Measurements from ENCODE around the gene BEST1.

DNA sequence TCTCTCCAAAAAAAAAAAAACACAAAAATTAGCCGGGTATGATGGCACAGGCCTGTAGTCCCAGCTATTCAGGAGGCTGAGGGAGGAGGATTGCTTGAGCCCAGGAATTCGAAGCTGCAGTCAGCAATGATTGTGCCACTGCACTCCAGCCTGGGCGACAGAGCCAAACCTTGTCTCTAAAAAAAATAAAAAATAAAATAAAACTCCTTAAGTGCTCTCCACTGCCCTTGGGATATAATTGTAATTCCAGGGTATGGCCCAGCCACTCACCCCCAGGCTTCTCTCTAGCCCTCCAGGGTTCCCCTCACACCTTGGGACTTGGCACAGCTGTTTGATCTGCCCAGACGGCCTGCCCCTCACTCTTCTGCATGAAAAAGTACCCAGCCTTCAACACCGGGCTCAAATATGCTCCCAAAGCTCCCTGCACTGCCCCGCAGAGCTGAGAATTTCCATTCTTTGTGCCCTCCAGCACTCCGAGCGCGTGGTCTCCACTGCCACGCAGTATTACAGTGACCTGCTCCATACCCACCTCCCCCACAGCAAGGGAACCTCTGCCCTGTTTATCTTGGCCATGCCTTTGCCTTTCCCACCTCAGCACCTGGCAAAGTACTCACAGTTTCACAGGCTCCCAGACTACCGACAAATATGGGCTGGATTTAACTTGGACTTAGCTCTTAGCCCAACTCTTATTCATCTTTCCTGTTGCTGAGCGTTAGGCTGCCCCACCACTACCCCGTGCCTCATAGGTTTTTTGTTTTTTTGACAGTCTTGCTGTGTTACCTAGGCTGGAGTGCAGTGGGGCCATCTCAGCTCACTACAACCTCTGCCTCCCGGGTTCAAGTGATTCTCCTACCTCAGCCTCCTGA is 24.8 kb downstream of the BEST1 start:
- TF ChIP-seq, protein P1, sequence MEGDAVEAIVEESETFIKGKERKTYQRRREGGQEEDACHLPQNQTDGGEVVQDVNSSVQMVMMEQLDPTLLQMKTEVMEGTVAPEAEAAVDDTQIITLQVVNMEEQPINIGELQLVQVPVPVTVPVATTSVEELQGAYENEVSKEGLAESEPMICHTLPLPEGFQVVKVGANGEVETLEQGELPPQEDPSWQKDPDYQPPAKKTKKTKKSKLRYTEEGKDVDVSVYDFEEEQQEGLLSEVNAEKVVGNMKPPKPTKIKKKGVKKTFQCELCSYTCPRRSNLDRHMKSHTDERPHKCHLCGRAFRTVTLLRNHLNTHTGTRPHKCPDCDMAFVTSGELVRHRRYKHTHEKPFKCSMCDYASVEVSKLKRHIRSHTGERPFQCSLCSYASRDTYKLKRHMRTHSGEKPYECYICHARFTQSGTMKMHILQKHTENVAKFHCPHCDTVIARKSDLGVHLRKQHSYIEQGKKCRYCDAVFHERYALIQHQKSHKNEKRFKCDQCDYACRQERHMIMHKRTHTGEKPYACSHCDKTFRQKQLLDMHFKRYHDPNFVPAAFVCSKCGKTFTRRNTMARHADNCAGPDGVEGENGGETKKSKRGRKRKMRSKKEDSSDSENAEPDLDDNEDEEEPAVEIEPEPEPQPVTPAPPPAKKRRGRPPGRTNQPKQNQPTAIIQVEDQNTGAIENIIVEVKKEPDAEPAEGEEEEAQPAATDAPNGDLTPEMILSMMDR (IDR thresholded peaks at IDR 0.05) = no peak
- TF ChIP-seq POLR2A (IDR thresholded peaks at IDR 0.05) = no peak

Measured in gastroesophageal sphincter (tissue), 3 donors.